ENCODE results near the gene ATP8A1.

Gene ATP8A1

GRCh38 chr4:42549896-42550295 lies 107.0 kb downstream of the ATP8A1 start:
- peaks cover 6% of the 10 kb centered on the region for H3K36me3 ChIP-seq
- H3K27me3 ChIP-seq (ENCODE audit: insufficient read depth, low read depth, severe bottlenecking) = no peaks in the 10 kb centered on the region
- H3K9me3 ChIP-seq (ENCODE audit: severe bottlenecking) = no peaks in the 10 kb centered on the region
- no peak overlapping the region for H3K27ac ChIP-seq
- TF ChIP-seq, protein P1, sequence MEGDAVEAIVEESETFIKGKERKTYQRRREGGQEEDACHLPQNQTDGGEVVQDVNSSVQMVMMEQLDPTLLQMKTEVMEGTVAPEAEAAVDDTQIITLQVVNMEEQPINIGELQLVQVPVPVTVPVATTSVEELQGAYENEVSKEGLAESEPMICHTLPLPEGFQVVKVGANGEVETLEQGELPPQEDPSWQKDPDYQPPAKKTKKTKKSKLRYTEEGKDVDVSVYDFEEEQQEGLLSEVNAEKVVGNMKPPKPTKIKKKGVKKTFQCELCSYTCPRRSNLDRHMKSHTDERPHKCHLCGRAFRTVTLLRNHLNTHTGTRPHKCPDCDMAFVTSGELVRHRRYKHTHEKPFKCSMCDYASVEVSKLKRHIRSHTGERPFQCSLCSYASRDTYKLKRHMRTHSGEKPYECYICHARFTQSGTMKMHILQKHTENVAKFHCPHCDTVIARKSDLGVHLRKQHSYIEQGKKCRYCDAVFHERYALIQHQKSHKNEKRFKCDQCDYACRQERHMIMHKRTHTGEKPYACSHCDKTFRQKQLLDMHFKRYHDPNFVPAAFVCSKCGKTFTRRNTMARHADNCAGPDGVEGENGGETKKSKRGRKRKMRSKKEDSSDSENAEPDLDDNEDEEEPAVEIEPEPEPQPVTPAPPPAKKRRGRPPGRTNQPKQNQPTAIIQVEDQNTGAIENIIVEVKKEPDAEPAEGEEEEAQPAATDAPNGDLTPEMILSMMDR (IDR thresholded peaks at IDR 0.05; ENCODE audit: low read depth, low read length) = no peak
- DNase-seq = no peak
- no peak overlapping the region for H3K4me3 ChIP-seq (ENCODE audit: low read depth, low read length)

- DNase-seq = peak; percentile 71
- Histone ChIP-seq H3K27me3 (ENCODE audit: insufficient read depth, low read depth, severe bottlenecking) (no peaks in the 10 kb centered on the region), H3K9me3 (ENCODE audit: severe bottlenecking) (no peaks in the 10 kb centered on the region), H3K27ac (peak overlapping the region; percentile 64; the same call in 1 of the 2 replicates), H3K36me3 (peaks cover 11% of the 10 kb centered on the region), H3K4me3 (ENCODE audit: low read depth, low read length) (no peak overlapping the region)
- TF ChIP-seq, protein P1 (IDR thresholded peaks at IDR 0.05; ENCODE audit: low read depth, low read length) = no peak
Measured at GRCh38 chr4:42547805-42548204, 109.1 kb downstream of the ATP8A1 start.

DNA sequence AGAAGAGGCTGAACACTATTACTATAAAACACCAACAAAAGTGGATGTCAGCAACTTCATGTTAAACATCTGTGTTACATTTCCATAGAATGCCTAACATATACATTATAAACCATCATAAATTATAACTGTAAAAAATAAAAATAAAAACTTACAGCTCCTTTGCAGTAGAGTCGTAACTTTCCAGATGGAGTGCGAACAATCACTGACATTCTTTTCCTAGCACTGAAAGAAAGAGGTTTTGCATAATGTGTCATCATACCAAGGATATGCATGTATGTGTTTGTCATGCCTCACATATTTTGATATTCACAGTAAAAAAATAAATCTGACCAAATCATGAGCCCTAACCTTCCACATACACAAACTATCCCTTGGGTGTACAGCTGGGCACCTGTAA lies 113.1 kb downstream of the ATP8A1 start:
- TF ChIP-seq, protein P1 (IDR thresholded peaks at IDR 0.05; ENCODE audit: low read depth, low read length) = no peak
- peaks cover 8% of the 10 kb centered on the region for H3K36me3 ChIP-seq
- no peak overlapping the region for H3K27ac ChIP-seq
- DNase-seq = no peak
- H3K9me3 ChIP-seq (ENCODE audit: severe bottlenecking) = no peaks in the 10 kb centered on the region
- no peak overlapping the region for H3K4me3 ChIP-seq (ENCODE audit: low read depth, low read length)
- no peaks in the 10 kb centered on the region for H3K27me3 ChIP-seq (ENCODE audit: insufficient read depth, low read depth, severe bottlenecking)

DNA sequence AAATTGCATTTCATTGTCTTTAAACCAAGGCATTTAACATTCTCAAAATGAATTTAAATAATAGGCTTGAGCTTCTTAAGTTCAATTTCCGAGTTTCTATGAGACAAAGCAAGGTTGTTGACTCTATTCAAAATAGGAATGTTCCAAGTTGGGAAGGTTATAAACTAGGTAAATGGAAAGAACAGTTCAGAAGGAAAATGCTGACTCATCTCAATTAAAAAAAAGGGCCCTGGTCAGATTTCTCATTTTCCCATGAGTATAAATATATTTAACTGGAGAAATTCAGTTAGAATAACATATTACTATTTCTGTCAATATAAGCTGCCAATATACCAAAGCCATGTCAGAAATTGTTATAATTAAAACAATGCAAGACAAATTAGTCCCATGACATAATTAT lies 113.8 kb downstream of the ATP8A1 start:
- no peak overlapping the region for H3K27ac ChIP-seq
- no peak overlapping the region for H3K4me3 ChIP-seq (ENCODE audit: low read depth, low read length)
- H3K27me3 ChIP-seq (ENCODE audit: insufficient read depth, low read depth, severe bottlenecking) = no peaks in the 10 kb centered on the region
- DNase-seq = no peak
- TF ChIP-seq, protein P1 (IDR thresholded peaks at IDR 0.05; ENCODE audit: low read depth, low read length) = no peak
- peaks cover 8% of the 10 kb centered on the region for H3K36me3 ChIP-seq
- no peaks in the 10 kb centered on the region for H3K9me3 ChIP-seq (ENCODE audit: severe bottlenecking)

DNA sequence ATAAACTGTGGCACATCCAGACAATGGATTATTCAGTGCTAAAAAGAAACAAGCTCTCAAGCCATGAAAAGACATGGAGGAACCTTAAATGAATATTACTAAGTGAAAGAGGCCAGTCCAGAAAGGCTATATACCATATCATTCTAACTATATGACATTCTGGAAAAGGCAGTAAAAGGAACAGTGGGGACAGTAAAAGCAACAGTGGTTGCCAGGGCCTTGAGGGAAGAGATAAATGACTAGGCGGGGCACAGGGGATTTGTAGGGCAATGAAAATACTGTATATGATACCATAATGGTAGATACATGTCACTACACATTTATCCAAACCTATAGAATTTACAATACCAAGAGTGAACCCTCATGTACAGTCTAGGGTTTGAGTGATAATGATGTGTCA lies 115.3 kb downstream of the ATP8A1 start:
- no peaks in the 10 kb centered on the region for H3K27me3 ChIP-seq (ENCODE audit: insufficient read depth, low read depth, severe bottlenecking)
- no peak overlapping the region for H3K27ac ChIP-seq
- H3K4me3 ChIP-seq (ENCODE audit: low read depth, low read length) = no peak overlapping the region
- H3K36me3 ChIP-seq = peaks cover 8% of the 10 kb centered on the region
- DNase-seq = no peak
- TF ChIP-seq, protein P1 (IDR thresholded peaks at IDR 0.05; ENCODE audit: low read depth, low read length) = no peak
- H3K9me3 ChIP-seq (ENCODE audit: severe bottlenecking) = no peaks in the 10 kb centered on the region

- no peak overlapping the region for H3K4me3 ChIP-seq (ENCODE audit: low read depth, low read length)
- TF ChIP-seq, protein P1 (IDR thresholded peaks at IDR 0.05; ENCODE audit: low read depth, low read length) = no peak
- H3K27ac ChIP-seq = no peak overlapping the region
- H3K27me3 ChIP-seq (ENCODE audit: insufficient read depth, low read depth, severe bottlenecking) = no peaks in the 10 kb centered on the region
- DNase-seq = no peak
- H3K36me3 ChIP-seq = peaks cover 5% of the 10 kb centered on the region; the same call in 1 of the 2 replicates
- no peaks in the 10 kb centered on the region for H3K9me3 ChIP-seq (ENCODE audit: severe bottlenecking)
Measured at GRCh38 chr4:42533042-42533441, 123.9 kb downstream of the ATP8A1 start.

All from WERI-Rb-1 (cell line).